Measurements from ENCODE around the gene ANAPC16. TPM values are rescaled to one million over a fixed set of nuclear protein-coding genes. Genes with fewer than 3 reads are reported as not detected.
A peak's percentile ranks its signal among the peaks of the same experiment; 100 is the strongest.

ANAPC16 gene
- total and polyA plus RNA-seq, 2 donors (not counting 1 experiment from before 2014, with no cell fraction given), result 104 to 132 TPM

DNA sequence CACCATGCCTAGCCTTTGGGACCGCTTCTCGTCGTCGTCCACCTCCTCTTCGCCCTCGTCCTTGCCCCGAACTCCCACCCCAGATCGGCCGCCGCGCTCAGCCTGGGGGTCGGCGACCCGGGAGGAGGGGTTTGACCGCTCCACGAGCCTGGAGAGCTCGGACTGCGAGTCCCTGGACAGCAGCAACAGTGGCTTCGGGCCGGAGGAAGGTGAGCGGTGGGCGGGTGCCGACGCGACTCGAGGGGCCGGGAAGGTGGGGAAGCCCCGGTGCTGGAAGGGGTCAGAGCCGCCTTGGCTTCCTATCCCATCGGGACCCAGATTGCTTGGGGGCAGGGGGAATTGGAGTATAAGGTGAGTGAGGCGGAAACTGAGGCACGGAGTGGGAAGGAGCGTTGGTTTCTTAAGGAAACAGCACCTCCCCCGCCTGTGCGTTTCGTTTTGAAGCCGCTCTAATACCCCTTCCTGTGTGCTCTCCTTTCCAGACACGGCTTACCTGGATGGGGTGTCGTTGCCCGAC lies 58.5 kb downstream of the ANAPC16 start:
- CTCF ChIA-PET, result interaction anchor here (0.8 to 5.5 kb wide), 23 partner anchors 9 to 225 kb away, joined by 3 to 132 read pairs (median 7); partner anchors contain the start of genes ANAPC16 and ASCC1
- H3K9ac ChIP-seq (ENCODE audit: low read length), result peak overlapping the region; percentile 91

More for the DNA sequence above, 58.5 kb downstream of the ANAPC16 start:
- no peaks in the 10 kb centered on the region for H3K27me3 ChIP-seq (replicated peaks in 1 of 4; ENCODE audit: control extremely low read depth in 1 of 4, control insufficient read depth in 3 of 4, insufficient read depth in 4 of 4, low read length in 3 of 4)
- under 1% methylated on average over 39 of the region's 40 CpGs for WGBS (ENCODE audit: insufficient coverage)
- peak overlapping the region; percentile 97 for H3K27ac Mint-ChIP-seq
- peak overlapping the region; percentile 79 for H2AFZ ChIP-seq (ENCODE audit: insufficient read depth, low read depth, low read length, poor library complexity, severe bottlenecking)
- POLR2A ChIA-PET, result interaction anchor here (0.6 to 5.9 kb wide), 16 partner anchors 8 to 107 kb away, joined by 3 to 73 read pairs (median 6); partner anchors contain the start of genes ANAPC16 and ASCC1
- peaks cover 22 to 33% of the 10 kb centered on the region in 2 donors for H3K4me1 ChIP-seq (ENCODE audit: control insufficient read depth in 2 of 2, insufficient read depth in 2 of 2, low read length in 2 of 2)
- H3K4me3 Mint-ChIP-seq, result peak overlapping the region; percentile 98
- peak overlapping the region; percentile 92 for H3K4me2 ChIP-seq (replicated peaks; ENCODE audit: low read depth, low read length, poor library complexity, severe bottlenecking)
- H3K9me3 ChIP-seq (ENCODE audit: control extremely low read depth in 1 of 3, control insufficient read depth in 2 of 3, insufficient read depth in 1 of 3, low read length in 2 of 3), result no peaks in the 10 kb centered on the region
- no peaks in the 10 kb centered on the region for H3K27me3 Mint-ChIP-seq
- H3K4me1 Mint-ChIP-seq, result peaks cover 45% of the 10 kb centered on the region
- intact Hi-C loops (cut with micrococcal nuclease), result loop anchor here (1.0 to 10.0 kb wide), 3 partner anchors 61 to 1721 kb away; partner anchors contain the start of genes MCU and VCL
- peak overlapping the region; percentile 91 to 99 (median 98) for H3K4me3 ChIP-seq (ENCODE audit: control extremely low read depth in 1 of 5, extremely low read depth in 1 of 5, insufficient read depth in 1 of 5, low read depth in 2 of 5, low read length in 4 of 5)
- H3K27ac ChIP-seq (ENCODE audit: low read length in 2 of 2), result peak overlapping the region; percentile 80 to 87
- no peaks in the 10 kb centered on the region for H3K9me3 Mint-ChIP-seq (ENCODE audit: insufficient read depth)
- H4K20me1 ChIP-seq (ENCODE audit: control insufficient read depth, insufficient read depth, low read length, poor library complexity, severe bottlenecking), result peaks cover 25% of the 10 kb centered on the region
- DNase-seq (no peak), ATAC-seq (ENCODE audit: low read depth) (peak; percentile 0)
- TF ChIP-seq, protein P1, sequence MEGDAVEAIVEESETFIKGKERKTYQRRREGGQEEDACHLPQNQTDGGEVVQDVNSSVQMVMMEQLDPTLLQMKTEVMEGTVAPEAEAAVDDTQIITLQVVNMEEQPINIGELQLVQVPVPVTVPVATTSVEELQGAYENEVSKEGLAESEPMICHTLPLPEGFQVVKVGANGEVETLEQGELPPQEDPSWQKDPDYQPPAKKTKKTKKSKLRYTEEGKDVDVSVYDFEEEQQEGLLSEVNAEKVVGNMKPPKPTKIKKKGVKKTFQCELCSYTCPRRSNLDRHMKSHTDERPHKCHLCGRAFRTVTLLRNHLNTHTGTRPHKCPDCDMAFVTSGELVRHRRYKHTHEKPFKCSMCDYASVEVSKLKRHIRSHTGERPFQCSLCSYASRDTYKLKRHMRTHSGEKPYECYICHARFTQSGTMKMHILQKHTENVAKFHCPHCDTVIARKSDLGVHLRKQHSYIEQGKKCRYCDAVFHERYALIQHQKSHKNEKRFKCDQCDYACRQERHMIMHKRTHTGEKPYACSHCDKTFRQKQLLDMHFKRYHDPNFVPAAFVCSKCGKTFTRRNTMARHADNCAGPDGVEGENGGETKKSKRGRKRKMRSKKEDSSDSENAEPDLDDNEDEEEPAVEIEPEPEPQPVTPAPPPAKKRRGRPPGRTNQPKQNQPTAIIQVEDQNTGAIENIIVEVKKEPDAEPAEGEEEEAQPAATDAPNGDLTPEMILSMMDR (IDR thresholded peaks at IDR 0.05), result no peak
- no peak for TF ChIP-seq EZH2 (IDR thresholded peaks at IDR 0.05; ENCODE audit: borderline replicate concordance, insufficient read depth, low read depth, low read length, poor library complexity, severe bottlenecking)
- H3K36me3 ChIP-seq (replicated peaks in 1 of 2; ENCODE audit: control extremely low read depth in 1 of 2, control insufficient read depth in 1 of 2, extremely low read depth in 1 of 2, insufficient read depth in 2 of 2, low read length in 1 of 2), result peaks cover 0 to 15% of the 10 kb centered on the region in 2 experiments
- peaks cover 24% of the 10 kb centered on the region for H3K79me2 ChIP-seq (ENCODE audit: control insufficient read depth, insufficient read depth, low read length)

Measured in B cell (primary cell).